ENCODE results near the gene LAMC2.

The LAMC2 gene

DNA sequence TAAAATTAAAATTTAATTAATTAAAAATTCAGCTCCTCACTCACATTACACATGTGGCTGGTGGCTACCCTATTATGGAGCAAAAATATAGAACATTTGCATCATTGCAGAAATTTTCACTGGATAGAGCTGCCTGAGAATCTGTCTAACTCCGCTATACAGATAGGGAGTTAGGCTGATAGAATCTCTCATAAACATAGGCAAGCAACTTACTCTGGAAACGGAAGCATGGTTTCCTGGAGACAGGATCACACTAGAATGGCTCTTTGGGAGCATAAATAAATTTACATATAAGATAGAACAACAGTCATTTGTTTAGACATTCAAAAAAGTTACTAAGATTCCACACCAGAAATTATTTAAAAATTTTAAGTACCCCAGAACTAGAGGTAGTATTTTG is 12.2 kb upstream of the LAMC2 start:
- DNase-seq (ENCODE audit: low spot score) = no peak

DNA sequence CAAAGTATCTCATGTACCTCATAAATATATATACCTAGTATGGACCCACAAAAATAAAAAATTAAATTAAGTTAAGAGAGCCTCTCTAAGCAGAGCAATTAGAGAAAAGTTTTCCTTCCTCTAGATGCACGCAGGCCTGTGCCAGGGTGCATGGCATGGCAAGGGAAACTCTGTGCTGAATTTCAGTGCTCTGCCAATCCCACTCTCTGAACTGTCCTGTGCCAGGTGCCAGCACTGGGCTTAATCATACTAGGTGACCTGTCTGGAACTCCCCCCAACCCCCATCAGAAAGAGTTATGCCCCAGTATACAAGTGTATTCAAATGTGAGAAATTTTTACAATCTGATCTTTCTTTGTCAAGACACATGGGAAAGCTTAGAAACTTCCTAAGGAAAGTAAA is 10.4 kb upstream of the LAMC2 start:
- DNase-seq (ENCODE audit: low spot score) = no peak

DNA sequence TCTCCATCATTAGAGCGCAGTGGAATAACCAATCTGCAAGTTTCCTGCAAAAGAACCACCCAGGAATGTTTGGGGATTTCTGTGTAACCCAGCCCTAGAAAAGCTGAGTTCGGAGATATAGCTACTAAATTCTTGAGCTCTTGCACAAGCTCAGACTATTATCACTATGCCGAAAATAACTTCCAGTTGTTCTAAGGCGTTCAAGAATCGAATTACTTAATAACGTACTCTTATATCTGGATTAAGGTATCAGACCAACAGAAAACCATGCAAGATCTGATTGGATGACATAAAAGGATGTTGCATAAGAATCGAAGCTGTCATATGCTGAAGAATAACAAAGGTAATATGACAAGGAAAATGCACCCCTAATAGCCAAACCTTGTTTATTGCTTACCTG is 7.5 kb upstream of the LAMC2 start:
- DNase-seq (ENCODE audit: low spot score) = no peak

DNA sequence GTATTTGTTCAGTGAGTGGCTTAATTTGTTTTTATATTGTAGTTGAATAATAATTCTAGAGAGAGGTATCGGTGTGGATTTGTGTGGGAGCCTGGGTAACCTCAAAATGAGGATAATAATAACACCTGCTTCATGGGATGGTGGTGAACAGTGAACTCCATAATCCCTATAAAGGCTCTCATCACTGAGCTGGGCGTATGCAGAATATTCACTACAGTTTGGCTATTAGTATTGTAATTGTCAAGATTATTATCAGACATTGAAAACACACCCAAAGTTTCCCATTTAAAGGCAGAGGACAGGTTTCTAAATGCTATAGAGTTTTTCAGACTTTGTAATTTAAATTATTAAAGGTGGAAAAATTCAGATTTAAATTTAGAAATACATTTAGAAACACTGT is 7.0 kb upstream of the LAMC2 start:
- DNase-seq (ENCODE audit: low spot score) = no peak

DNA sequence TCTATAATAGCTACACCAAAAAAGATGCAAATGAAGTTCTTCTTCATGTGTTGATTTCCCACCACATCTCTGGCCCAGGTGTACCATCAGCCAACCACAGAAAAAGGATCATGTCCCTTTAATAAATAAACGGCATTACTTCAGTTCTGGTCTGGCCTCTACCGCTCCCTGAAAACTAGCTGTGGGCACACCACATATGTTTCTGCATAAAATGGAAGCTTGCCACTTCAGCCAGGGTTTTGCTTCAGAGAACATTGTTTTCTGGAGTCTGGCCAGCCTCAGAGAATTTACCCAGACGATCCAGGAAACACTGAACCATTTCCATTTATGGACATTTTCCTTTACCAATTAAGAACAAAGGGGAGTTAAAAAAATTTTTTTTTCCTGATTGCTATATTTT is 5.8 kb upstream of the LAMC2 start:
- peak; percentile 96 for DNase-seq (ENCODE audit: low spot score)

DNA sequence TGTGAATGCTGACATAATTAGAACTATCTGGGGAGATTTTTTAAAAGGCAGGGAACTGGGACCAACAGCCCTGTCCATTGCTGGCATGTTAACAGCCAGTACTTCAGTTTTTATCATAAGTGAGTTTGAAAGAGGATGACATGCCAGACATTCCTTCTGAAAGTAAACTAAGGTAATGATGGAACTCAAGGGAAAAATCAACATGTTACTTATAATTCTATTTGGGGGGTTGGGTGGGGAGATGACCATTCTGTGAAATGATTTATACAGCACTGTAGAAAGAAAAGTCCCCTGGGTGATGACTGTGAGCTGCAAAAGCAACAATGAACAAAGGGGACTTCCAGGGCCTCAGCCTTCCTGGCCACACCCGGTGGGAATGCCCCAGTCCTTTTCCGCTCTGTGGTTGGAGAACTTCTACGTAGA is 5.4 kb upstream of the LAMC2 start:
- no peak for DNase-seq (ENCODE audit: low spot score)

DNA sequence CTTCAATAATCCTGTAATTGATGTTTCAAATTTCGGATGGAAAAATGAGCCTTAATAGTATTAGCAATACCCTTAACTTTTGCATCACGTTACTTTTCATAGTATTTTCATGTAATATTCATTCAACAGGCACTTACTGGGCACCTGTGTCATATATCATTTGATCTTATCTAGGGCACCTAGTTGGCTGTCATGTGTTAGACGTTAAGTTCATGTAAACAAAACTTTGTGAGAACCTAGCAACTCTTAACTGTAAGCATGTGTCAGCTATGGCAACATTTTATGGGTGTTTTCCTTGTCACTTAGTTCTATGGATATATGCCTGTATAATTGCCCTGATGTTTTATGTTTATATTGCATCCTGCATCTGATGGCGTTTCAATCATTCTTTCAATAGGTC is 777 bp downstream of the LAMC2 start:
- peak; percentile 16 for DNase-seq (ENCODE audit: low spot score)

DNA sequence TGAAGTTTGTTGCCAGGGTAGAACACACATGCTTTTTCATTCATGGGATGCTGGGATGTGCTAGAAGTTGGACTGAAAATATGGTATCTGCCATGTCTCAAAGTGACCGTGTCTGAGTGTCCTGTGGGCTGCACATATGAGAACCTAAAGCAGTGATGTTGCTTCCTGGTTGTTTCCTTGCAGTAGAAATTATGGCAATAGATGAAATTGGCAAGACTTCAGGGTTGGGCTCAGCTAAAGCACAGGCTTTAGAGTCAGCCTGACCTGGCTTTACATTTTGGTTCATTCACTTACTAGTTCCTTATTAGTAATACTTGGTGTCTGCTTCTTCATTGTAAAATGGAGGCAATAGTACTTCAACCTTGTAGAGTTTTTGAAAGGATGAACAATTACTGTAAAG is 2.2 kb downstream of the LAMC2 start:
- DNase-seq (ENCODE audit: low spot score) = peak; percentile 24

DNA sequence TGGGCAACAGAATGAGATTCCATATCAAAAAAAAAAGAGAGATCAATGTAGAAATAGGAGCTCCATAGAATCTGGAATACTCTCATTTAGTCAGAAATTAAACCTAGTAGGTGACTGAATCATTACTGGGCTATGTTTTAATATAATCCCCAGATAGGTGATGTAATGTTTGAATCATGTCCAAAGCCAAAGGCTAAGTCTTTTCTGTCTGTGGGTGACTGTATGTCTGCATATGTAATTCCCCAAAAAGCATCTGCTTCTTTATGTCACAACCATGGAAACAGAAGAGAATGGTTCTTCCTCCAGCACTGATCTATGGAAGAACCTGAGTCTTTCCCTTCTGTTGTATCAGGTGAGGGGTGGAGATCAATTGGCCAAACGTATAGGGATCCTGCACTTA is 5.8 kb downstream of the LAMC2 start:
- DNase-seq (ENCODE audit: low spot score) = no peak

DNA sequence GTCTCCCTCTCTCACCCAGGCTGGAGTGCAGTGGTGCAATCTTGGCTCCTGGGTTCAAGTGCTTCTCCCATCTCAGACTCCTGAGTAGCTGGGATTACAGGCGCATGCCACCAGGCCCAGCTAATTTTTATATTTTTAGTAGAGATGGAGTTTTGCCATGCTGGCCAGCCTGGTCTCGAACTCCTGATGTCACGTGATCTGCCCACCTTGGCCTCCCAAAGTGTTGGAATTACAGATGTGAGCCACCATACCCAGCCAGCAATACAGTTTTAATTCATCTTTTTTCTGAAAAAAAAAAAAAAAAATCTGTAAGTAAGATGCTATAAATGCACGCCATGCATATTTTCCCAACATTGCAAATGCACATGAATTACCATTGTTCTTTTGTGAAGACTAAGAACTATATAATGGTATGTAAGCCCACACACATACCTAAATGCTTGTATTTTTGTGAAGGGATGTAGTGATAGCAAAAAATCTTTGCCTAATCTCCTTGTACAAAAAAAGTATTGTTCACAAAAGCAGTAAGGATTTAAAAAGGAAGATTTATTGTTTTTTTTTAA is 8.0 kb downstream of the LAMC2 start:
- DNase-seq (ENCODE audit: low spot score) = no peak

DNA sequence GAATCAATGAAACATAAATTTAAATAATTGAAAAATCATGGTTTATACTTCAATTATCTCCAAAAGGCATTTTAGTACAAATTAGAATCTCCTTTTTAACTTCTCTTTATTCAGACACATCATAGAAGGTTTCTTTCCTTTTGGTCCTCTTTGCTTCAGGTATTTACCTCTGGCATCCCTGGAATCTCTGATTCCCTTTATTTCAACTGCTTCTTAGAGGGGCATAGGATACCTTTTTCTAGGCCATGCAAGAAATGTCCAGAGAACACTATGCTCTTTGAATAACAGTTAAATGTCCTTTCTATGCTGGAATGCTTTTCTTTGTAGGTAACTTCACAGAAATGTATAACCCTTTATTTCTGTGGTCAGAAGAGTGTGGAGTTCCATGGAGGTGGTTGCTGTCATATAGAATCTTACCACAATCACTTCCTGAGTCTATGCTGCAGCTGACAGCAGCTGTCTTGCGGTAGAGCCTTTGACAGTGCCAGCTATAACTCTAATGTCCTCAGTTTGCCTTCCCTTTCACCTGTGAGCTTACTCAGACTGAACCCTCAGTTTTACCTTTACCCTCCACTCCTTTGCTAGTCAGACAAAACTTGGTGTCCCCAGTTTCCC is 8.6 kb downstream of the LAMC2 start:
- no peak for DNase-seq (ENCODE audit: low spot score)

DNA sequence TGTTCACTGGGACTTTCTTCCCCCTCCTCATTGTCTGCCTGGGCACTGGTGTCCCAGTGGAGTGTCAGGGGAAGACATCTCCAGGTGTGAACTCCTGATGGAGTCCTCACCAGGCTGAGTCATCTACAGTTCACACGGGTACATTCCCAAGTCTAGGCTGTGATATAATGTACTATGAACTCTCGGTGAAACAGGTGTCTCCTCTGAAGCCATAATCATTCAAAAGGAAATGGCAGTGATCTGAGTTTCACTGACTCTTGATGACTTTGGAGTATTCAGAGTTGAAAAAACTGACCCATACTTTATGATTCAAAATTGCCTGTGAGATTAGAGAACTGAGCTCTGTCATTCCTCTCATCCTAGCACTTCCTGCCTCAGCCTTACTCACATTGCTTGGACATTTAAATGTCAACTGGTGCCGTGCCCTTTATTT is 9.1 kb downstream of the LAMC2 start:
- DNase-seq (ENCODE audit: low spot score) = no peak

DNA sequence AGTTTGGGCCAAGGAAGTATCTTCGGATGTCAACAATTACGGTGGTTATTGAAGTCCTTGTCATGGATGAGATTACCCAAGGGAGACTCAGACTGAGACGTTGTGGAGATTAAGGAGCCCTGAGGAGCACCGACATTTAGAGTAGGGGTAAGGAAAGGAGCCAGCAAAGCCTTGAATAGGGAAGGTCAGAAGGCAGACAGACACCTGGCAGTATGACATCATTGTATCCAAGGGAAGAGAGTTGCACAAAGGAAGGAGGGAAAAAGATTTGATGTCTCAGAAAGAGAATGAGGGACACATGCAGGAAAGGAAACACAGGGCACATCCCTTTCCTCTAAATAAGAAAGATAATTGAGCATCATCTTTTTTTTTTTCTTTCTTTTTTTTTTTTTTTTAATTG is 11.7 kb downstream of the LAMC2 start:
- DNase-seq (ENCODE audit: low spot score) = no peak

DNA sequence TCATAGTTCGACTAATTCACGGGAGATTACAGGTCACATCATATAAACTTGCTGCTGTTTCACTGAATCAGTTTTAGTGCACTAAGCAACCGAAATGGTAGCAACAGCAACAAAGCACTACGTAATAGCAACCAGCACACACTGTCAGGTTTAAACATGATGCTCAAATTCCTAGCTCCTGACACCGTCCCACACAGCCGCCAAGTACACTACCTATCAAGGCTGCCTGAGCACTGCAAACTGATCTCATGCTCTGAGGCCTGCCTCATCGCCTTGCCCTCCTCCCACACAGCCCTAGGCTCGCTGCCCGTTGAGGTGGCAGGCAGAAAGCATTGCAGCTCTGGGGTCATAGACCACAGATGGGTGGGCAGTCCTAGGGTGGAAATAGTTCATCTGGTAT is 12.4 kb downstream of the LAMC2 start:
- DNase-seq (ENCODE audit: low spot score) = no peak

DNA sequence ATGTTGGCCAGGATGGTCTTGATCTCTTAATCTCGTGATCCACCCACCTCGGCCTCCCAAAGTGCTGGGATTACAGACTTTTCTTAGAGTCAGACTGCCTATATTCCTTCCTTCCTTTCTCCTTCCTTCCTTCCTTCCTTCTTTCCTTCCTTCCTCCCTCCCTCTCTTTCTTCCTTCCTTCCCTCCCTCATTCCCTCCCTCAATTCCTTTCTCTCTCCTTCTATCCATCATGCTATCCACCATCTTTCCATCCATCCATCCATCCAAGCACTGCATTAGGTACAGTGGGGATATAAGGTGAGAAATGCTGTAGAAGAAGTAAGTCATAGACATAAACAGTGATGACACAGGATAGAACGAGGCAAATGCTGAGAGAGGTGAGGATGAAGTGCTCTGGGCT is 13.2 kb downstream of the LAMC2 start:
- no peak for DNase-seq (ENCODE audit: low spot score)

DNA sequence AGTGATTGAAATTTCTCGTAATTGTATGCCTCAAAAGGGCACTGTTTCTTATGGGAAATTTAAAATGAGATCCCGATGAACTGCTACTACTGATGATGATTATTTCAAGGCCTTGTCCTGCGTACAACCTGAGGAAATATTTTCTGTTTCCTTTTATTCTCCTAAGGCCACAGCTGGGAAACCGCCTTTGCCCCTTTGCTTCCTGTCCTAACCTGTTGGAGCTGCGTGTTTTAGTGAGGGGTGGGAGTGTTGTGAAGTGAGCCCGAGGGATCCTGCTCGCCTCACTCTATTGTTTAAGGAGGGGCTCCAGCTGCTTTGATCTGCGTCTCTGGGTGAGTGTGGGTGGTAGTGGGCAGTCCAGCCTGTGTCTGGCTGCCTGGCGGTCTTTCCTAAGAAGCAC is 14.4 kb downstream of the LAMC2 start:
- DNase-seq (ENCODE audit: low spot score) = no peak

DNA sequence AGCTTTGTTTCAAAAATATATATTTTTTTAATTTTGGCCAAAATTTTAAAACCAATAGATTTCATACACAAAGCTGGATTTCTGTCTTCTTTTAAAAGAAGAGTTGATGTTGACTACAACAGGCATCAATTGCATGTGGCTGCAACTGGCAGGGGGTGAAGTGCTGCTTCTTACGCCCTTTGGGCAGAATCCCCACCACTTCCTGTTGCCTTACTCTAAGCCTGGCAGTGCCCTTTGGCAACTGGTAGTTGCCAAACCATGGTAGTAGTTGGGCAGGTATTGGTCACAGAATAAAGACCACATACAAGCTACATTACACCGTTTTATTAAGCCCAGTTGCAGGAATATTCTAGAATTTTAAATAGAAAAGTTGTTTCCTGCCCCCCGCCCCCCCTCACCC is 17.0 kb downstream of the LAMC2 start:
- no peak for DNase-seq (ENCODE audit: low spot score)

DNA sequence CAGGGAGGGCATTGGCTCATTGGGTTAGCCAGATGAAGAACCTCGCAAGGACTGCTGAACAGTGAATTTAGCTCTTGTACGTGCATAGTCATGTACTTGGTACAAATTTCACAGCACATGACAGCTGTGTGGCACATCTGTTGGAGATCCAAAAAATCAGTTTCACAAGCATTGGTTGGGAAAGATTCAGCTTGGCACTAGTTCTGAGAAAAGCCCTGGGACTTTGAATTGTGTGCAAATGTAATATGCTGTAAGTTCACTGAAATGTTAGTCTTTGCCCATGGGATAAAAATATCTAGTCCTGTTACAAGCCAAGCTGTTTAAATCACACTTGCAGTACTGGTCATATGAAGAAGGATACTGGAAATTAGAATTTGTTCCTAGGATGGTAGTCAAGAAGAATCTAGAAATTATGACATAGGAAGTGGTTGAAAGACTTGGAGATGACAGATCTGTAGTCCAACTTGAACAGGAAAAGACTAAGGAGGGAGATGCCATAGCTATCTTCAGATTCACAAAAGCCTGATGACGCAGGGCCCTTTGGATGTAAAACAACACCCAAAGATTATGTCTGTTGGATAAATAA is 19.2 kb downstream of the LAMC2 start:
- no peak for DNase-seq (ENCODE audit: low spot score)

DNA sequence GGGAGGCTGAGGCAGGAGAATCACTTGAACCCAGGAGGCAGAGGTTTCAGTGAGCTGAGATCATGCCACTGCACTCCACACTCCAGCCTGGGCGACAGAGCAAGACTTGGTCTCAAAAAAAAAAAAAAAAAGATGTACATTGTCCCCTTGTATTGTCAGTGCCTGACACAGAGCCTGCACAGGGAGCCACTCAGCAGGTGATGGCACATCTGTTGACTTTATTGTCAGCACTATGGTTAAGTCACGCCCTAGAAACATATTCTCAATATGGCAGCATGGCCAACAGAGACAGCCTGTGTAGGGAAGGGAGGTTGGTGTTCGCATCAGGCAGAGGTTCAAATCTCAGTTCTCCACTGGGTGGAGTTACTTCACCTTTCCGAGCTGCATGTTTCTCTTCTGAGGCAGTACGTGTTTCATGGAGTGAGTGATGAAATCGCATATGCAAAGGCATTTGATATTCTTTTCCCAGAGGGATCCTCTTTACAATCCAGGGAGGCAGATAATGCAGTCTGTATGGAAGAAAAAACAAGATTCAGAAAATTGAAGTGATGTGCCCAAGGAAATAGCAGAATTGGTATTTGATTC is 20.6 kb downstream of the LAMC2 start:
- DNase-seq (ENCODE audit: low spot score) = no peak

DNA sequence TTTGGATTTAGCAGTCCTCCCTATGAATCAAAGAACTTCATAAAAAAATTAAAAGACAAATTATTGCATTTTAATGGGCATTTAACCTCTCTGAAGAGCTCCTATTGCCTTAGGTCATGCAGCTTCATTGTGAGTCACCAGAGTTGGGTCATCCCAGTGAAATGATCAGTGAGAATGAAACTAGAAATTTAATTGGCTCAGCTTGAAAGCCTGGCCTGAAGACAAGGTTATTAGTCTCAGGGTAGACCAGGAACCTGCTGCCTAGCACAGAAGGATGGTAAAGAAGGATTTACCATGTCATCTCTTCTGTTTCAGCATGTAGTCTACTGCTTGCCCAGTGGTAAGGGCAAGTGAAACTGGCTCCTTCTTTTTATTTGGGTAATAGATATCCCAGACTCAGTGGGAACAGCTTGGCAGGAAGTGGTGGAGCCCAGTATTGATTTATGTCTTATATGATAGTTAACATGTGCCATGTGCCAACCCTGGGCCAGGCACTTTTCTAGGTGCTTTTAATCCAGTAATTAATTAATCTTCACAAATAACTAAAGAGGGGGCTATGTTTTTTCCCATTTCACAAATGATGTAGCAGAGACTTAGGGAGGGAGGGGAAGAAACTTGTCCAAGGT is 23.6 kb downstream of the LAMC2 start:
- DNase-seq (ENCODE audit: low spot score) = peak; percentile 13

DNA sequence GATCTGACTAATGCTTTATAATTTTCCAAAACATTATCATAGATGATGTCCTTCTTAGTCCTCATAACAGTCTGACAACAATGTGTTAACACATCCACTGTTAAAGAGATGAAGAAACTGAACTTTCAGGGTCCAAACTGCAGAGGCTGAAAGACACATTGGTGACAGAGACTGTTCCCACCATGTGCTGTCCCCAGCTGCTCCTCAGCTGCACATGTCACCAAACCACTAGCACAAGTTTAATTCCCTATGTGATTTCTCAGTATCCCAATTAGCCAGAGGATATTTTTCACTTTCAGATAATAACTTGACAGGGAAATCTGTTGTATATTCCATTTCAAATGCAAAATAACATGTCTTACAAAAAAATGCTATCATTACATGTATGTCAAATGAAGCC is 24.6 kb downstream of the LAMC2 start:
- DNase-seq (ENCODE audit: low spot score) = no peak

DNA sequence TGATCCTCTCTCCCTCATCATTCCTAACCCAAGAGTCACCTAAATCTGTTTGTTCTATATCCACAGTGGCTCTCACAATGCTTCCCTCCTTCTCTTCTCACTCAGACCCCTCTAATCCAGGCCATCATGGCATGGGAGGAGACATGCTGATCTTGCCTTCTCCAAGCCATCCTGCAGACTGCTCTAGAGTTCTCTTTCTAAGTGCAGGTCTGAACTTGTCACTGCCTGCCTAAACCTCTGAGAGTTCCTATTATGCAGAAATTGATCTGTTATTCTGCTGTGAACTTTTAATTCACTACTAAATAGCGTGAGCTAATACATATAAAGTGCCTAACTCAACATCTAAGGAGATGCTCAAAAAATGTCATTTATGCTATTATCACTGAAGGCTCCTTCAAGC is 26.8 kb downstream of the LAMC2 start:
- no peak for DNase-seq (ENCODE audit: low spot score)

Data from cerebellar cortex (tissue), 1 donor.